A172 (cell line): ENCODE data around the gene MISFA. TPM values are rescaled to one million over a fixed set of nuclear protein-coding genes. Genes with fewer than 3 reads are reported as not detected.
"Not testable (repeated sequence)": the region's sequence is repeated elsewhere in the genome, so short reads cannot be mapped to it uniquely, and the experiment has no call there.

ENCODE experiments used
- DNase-seq: peaks from one replicate; pipeline ENCODE4 v3.0.0-alpha.2; 2015; ENCODE audit warnings: low spot score
- total RNA-seq: library from RNA; depleted of rRNA; stranded (reverse); fragments of >200 nt; shearing (Covaris generic); gene quantifications from 2 replicates; pipeline ENCODE4 v1.2.3, GENCODE V29; 2014; rRNA removed

MISFA gene
- total RNA-seq = 8.2 and 9.0 TPM in 2 replicates

DNA sequence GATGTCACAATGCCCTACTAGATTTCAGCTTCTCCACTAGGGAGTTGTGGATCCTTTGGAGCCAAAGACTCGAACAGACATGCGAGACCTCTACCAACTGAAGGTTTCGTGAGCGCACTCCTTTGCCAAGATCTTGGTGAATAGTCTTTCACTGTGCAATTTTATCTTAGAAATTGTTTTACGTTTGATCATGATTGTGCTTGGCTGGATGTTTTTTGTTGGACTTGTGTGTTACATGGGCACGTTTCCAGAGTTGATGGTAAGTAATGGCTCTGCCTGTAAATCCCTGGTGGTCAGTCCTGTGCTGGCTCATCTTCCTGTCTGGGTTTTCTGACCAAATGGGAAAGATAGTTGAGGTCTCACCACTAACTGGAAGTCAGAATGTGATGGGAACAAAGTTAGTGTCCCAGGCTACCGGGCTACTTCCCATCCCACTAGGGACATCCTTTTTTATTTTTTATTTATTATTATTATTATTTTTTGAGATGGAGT lies at the start of gene MISFA:
Gene MISFA (plus strand): TSS at position 51 of the 492 bp plus-strand sequence. CDS start 140 bp downstream, at position 191.
- no peak for DNase-seq

- no peak for DNase-seq
Observed at GRCh38 chr11:18563090-18563730, 36.4 kb upstream of the MISFA start.

DNA sequence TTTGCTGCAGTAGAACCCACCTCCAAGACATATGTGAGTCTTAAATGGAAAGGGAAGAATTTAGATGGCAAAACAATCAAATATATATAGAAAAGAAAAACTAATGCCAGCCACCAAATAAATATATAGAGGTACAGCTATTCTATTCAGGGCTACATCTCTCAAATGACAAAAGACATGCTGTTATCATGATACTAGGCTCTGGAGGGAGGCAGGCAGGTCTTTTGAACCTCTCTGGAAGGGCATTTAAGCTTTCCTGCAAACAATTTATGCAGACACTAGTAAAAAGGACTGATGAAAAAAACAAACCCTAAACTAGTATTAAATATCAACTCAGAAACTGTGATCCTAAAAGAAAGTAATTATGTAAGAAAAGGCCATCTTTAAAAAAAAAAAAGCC lies 35.4 kb upstream of the MISFA start:
- no peak for DNase-seq

DNA sequence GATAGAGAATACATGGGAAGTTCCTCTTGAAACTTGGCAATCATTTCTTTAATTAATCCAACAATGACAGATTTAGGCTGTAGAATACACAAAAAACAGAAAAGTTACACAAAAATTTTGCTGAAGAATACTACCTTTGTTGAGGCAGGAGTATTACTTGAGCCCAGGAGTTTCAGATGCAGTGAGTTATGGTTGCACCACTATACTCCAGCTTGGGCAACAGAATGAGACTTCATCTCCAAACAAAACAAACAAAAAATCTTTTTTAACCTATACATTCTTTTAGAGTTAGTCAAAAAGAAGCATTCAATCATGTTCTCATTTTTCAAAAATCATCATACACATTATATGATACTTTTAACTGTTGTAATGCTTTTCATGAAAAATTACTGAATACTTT lies 33.2 kb upstream of the MISFA start:
- no peak for DNase-seq

- DNase-seq = no peak
Observed at GRCh38 chr11:18567081-18567480, 32.5 kb upstream of the MISFA start.

DNA sequence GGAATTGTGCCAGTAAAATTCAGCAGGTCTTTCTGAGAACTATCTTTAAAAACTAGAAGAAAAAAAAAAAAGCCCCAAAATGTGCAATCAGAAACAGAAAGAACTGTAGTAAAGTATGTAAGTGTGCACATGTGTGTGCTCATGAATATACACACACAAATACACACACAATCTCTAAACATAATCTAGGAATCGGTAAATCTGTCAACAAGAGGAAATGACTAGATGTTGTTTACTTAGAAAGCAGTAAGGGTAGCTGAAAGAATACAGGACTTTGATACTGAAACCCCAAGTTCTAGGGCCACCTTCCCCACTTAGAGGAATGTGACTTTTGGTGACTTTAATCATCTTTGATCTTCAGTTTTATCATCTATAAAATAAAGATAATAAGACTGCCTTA lies 24.2 kb upstream of the MISFA start:
- DNase-seq = no peak

DNA sequence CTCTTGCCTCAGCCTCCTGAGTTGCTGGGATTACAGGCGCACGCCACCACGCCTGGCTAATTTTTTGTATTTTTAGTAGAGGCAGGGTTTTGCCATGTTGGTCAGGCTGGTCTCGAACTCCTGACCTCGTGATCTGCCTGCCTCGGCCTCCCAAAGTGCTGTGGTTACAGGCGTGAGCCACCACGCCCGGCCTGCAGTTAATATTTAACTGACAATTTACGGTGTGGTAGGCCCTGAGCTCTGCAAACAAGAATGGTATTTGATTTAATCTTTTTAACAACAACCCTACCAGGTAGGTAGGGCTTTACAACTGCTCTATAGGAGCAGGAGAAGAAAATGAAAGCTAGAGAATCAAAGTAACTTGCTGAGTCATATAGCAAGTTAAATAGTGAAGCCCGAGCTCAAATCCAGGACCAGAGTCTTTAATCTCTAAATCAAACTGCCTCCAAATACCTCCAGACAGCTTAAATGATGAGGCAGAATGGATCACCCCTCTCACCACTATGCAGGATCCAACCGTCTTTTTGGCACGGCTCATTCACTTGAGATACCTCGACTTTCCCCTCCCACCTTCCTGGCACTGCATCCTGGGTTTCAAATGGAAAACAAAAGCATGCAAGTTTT lies 20.5 kb upstream of the MISFA start:
- peak; percentile 50 for DNase-seq

GRCh38 chr11:18580113-18580766 lies 19.3 kb upstream of the MISFA start:
- no peak for DNase-seq

DNA sequence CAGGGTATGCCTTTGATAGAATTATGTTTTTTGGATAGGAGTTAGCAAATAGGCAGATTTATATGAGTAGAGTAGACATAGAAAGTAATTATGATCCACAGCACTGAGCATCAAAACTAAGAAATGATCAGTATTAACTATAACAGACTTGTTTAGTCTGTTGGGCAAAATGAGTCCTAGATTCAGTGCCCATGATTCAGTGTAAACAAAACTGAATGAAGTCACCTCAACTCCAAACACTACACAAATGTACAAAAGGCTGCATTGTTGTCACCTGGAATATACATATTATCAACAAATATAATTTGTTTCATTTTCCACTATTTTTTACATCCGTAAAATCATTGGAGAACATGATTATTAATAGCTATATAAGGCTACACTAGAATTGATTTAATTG lies 17.8 kb upstream of the MISFA start:
- no peak for DNase-seq

DNA sequence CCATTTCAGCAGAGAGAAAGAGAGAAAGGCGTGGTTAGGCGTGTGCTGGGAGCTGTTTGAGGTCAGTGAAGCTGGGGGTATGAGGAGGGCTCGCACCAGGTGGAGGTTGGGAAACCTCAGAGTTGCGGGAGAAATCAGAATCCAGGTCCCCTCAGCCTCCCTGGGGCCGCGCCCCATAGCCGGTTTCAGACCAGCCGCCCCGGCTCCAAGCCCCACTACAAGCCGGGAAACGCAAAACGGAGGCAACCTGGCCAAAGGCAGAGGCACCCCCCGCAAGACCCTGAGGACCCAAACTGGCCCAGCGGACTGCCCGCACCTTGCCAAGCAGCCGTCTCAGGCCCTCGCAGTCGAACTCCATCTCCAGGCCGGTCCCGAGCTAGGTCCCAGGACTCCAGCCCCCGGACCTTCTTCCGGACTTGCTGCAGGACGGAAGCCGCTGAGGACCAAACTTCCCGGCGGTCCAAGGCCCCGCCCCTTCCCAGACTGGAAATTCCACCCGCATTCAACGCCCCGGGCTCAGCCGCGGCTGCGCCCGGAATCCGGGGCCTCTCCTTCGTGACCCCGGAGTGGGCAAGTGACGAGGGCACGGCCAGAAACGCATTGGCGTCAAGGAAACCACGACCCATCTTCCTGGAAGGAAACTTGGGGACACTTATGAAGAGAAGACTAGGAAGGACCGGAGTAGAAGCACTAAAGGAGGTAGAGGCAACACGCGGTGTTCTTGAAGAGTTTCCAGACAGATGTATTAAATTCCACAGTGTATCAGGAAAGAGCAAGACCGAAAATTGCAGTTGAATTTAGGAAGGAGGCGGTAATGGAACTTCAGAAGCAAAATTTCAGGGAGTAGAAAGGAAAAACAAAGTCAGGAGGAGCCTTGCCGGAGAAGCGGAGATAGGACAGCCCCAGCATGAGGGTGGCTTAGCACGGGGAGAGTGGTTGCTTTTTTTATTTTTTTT lies 11.0 kb upstream of the MISFA start, which contains the start of gene UEVLD:
Gene UEVLD (minus strand): TSS at position 438 of the 956 bp plus-strand sequence. CDS start 80 bp downstream, at position 358.
- DNase-seq = peak; percentile 78

- DNase-seq = no peak
Observed at GRCh38 chr11:18590571-18590970, 9.0 kb upstream of the MISFA start.

DNA sequence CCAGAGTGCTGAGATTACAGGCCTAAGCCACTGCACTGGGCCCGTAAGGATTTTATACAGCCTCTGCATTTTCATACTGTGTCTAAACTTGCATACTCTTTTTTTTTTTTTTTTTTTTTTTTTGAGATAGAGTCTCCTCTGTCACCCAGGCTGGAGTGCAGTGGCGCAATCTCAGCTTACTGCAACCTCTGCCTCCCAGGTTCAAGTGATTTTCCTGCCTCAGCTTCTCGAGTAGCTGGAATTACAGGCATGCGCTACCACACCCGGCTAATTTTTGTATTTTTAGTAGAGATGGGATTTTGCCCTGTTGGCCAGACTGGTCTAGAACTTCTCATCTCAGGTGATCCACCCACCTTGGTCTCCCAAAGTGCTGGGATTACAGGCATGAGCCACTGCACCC lies 5.5 kb upstream of the MISFA start:
- not testable (repeated sequence) for DNase-seq

GRCh38 chr11:18594999-18595749 lies 4.4 kb upstream of the MISFA start:
- peak; percentile 23 for DNase-seq

DNA sequence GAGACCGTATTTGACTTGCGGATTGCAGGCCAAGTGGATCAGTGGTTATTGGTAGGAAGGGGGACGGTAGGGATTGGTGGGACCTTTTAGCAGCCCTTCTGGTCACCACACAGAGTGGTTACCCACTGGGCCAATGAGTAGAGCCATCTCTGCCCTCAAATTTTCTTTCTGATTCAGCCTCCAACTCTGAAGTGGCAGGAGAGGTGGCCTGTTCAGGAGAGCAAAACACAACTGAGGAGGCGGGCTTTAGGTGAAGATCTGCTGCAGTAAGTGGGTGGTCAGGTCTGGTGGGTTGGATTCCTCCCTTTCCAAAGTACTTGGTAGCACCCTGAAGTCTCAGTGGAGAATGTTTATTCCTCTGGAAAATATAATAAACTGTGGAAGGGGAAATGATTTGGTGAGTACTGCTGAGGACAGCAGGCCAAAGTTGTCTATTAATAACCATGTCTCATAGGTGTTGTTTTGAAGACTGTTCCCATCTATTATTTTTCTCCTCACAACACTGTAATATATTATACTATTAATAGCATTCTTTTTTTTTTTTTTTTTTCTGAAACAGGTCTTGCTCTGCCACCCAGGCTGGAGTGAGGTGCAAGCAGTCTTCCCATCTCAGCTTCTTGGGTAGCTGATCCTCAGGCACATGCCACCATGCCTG lies 1.5 kb downstream of the MISFA start:
- DNase-seq = no peak

DNA sequence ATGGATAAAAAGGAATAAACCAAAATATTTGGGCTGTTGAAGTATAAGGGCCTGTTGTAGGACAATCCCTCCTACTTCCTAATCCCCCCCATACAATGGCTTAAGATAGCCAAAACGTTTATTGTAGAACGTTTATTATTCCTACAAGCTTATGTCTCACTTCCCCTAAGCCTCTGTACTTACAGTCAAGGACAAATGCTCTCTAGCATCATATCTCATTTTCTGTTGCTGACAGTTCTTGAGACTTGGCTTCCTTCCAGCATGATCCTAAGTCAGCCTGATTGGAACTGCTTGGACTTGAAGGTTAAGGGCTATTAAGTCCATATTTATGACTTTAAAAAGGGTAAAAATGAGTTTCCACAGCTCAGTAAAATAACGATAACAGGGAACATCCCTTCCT lies 8.8 kb downstream of the MISFA start:
- no peak for DNase-seq

DNA sequence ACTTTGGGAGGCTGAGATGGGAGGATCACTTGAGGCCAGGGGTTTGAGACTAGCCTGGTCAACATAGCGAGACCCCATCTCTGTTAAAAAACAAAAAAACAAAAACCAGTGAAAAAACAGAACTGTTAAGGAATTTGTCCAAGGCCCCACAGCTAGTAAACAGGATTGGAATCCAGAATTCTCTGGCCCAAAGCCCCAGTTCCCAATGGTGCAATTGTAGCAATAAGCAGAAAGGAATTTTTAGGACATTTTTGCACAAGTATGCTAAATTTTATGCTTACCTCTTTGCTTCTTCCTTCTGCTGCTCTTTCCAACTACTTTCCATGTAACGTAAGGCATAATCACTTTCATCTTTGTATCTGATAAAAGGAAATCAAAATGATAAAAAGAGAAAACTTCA lies 11.6 kb downstream of the MISFA start:
- no peak for DNase-seq

DNA sequence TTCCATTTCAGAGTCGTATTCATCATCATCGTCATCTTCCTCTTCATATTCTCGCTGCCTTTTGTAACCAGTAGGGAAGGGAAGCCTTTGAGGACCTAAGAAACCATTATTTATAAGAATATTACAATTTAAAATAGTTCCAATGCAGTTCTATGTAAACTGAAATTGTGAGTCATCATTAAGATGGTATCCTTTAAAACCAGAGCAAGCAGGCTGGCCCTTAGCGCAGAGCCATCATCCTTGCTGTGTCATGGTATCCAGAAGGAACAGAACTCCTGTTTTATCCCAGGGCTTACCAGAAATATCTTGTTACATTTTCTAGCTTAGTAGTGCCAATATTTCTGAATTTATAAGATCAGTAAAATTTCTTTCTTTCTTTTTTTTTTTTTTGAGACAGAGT lies 12.8 kb downstream of the MISFA start:
- DNase-seq = no peak

GRCh38 chr11:18614667-18615066 lies 15.1 kb downstream of the MISFA start:
- DNase-seq = no peak

DNA sequence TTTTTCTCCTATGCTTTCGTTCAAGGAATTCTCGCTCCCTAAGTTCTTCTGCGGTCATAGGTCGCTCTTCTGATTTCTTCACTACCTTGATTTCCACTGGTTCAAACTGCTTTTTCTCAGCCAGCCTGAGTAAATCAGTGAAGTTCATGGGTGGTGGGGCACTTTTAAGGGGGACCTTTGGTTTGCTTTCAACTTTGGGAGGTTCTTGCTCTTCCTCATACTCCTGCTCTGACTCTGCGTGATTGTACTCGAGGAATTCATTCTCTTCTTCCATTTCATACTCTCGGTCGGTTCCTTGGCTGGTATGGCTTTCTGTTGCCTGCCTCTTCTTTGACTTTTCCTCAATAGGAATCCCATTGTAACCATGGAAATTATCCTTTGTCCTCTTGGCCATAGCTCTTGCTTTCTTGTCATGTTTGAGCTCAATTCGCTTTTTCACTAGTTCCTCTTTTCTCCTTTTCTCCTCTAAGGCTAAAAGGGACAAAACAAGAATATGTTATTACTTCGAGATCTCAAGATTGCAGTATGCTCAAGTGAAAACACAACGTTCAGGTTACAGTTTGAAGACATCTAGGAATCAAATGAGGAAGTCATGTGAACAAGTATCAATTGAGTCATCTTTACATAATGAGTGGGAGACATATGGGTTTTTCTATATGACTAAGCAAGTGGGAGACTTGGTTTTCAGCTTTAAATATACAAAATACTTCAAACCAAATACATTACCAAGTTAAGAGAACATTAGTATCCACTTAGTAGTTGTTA lies 16.2 kb downstream of the MISFA start:
- no peak for DNase-seq
